GM19099 (cell line): ENCODE measurements around the gene SCAMP4.

Experiments used
- POLR2A ChIP-seq: IDR thresholded peaks from 3 replicates; pipeline ENCODE4 v1.6.1; 2011; ENCODE audit warnings: low read depth; ENCODE audit not compliant: insufficient read length; ENCODE audit errors: extremely low read depth

The SCAMP4 gene

GRCh38 chr19:1905110-1905862, at the start of gene SCAMP4, which contains the start of gene ADAT3:
Gene SCAMP4 (plus strand): TSS chr19:1905399. CDS start chr19:1915020, 9,621 bp downstream.
Gene ADAT3 (plus strand): TSS chr19:1905399. CDS start chr19:1912048, 6,649 bp downstream.
- TF ChIP-seq POLR2A, result peak; percentile 71

- TF ChIP-seq POLR2A, result no peak
These were observed 49.4 kb upstream of the SCAMP4 start for GRCh38 chr19:1855828-1856255.

DNA sequence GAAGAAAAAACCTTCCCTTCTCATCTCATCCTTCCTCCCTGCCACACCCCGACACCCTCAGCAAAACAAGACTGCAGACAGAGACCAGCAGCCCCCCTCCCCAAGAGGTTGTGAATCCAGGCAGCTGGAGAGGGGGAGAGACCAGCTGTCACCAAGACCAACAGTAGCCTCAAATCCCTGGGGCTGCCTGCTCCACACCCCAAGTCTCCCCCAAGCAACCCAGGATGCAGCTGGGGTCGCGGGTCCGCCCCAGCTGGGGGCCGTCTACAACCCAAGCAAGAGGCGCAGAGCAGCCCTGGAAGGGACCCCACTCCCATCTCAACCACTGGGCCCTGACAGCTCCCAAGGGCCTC, 48.9 kb upstream of the SCAMP4 start:
- no peak for TF ChIP-seq POLR2A

- no peak for TF ChIP-seq POLR2A
These were observed 48.2 kb upstream of the SCAMP4 start for GRCh38 chr19:1856698-1857603.

DNA sequence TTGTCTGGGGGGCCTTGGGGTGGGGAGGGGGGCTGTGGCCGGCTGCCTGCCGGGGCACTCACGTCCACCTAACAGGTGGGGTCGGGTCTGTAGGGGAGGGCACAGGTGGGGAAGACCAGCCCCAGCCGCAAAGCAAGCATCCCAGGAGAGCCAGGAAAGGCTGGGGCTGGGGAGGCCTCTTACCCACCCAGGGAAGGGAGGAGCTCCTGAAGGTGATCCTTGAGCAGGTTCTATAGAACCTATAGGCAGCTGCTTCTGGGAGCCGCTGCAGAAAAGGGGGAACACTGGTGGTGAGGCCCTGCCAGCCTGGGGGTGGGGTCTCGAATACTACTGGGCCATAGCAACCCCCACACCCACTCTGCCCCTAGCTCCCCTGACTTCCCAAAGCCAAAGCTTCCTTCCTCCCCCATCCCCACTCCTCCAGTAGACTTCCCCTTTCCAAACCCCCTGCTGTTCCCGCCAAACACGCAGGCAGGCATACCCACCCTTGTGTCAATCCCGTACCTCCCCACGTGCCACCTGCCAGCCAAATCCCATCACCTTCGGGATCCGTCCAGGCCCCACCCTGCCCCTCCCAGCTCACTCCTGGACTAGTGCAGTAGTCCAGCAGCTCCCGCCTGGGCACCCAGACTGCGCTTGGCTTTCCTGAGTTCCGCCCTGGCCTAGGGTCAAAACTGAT, 47.4 kb upstream of the SCAMP4 start:
- no peak for TF ChIP-seq POLR2A

DNA sequence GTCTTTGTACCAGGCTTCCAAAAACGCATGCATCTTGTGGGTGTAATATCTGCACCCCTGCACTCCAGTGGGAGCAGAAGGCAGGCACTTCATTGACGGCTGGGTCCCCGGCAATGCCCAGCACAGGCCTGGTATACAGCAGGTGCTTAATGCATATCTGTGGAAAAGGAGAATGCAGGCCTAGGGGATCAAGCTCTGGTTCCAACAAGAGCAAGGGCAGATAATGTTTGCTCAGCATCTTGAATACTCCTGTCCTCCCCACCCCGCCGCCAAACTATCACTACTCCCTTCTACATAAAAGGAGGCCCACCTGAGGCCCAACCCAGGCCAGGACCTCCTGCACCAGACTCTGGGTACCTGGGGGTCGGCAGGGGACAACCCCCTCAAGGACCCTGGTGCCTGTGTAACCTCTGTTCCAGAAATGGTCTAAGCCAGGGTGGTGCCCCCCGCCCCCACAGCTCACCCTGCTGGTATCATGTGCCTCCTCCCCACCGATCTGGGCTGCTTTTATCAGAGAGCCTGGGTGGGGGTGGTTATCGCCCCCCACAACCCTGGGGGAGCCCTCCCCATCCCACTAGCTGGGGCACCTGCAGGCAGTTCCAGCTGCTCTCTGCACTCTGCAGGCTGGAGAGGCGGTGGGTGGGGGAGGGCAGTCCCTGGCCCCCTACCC, 46.7 kb upstream of the SCAMP4 start:
- TF ChIP-seq POLR2A, result no peak

DNA sequence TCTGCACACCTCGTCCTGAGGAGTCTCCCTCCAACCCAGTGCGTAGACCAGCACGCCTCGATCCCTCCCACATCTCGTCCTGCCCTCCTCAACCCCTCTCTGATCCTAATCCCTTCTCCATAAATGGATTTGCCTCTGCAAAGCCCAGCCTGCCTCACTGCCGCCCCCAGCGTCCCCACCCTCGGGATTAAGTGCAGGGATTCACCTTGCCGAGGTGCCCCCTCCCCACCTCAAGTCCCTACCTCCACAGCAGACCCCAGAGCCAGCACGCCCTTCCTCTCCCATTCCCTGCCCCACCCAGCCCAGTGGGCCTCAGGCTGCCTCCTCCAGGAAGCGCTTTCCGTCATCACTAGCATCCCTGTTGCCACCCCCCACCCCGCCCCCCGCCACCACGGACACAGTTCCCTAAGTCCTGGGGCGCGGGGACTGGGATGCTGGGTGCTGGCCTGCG, 45.8 kb upstream of the SCAMP4 start:
- no peak for TF ChIP-seq POLR2A

DNA sequence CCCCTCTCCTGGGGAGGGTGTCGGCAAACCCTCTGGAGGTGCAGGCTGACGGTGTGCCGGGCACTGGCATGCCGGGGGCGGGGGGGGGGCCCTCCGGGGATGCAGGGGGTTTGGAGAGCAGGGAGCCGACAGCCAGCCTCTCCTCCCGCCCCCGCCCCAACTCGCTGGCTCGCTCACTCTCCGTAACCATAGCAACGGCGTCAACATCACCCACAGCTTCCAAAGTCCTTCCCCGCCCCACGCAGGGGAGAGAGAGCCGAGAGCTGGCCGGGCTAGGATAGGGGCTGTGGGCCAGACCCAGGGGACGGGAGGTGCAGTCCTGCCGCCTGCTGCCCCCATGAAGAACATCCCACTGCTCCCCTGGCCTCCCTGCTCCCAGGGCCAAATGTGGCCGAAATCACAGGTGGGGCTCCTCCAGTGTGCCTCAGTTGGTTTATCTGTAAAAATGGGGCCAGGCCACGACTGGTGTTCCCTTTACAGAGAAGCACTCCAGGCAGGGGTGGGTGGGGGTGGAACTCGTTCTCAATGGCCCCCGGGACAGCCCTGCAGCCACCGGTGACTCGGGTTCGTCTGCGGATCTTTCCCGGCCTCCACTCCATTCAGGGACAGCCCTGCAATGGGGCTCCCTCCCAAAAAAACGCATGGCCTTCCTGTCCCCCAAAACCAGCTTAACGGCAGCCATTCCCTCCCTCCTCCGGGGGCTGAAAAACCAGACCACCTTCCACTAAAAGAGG, 45.0 kb upstream of the SCAMP4 start:
- no peak for TF ChIP-seq POLR2A

GRCh38 chr19:1860821-1861598, 44.2 kb upstream of the SCAMP4 start:
- TF ChIP-seq POLR2A, result no peak

DNA sequence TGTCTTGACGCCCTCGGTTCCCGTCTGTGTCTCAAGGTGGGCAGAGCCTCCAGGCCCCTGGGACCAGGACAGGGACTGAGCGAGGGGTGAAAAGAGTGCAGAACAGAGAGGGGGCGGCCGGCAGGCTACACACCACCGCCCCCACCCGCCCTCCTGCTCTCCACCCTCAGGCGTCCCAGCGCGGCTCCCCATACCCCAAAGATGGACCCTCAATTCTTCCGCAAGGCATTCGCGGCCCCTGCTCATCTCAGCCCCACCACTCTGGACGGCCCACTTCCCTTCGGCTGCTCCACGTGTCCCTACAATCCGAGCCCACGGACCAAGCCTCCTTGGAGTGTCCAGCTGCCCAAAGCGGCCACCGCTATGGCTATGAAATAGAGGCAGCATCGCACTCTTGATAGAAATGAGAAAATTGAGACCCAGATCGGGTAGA, 43.6 kb upstream of the SCAMP4 start:
- no peak for TF ChIP-seq POLR2A

- TF ChIP-seq POLR2A, result no peak
These were observed 43.2 kb upstream of the SCAMP4 start for GRCh38 chr19:1862068-1862423.

DNA sequence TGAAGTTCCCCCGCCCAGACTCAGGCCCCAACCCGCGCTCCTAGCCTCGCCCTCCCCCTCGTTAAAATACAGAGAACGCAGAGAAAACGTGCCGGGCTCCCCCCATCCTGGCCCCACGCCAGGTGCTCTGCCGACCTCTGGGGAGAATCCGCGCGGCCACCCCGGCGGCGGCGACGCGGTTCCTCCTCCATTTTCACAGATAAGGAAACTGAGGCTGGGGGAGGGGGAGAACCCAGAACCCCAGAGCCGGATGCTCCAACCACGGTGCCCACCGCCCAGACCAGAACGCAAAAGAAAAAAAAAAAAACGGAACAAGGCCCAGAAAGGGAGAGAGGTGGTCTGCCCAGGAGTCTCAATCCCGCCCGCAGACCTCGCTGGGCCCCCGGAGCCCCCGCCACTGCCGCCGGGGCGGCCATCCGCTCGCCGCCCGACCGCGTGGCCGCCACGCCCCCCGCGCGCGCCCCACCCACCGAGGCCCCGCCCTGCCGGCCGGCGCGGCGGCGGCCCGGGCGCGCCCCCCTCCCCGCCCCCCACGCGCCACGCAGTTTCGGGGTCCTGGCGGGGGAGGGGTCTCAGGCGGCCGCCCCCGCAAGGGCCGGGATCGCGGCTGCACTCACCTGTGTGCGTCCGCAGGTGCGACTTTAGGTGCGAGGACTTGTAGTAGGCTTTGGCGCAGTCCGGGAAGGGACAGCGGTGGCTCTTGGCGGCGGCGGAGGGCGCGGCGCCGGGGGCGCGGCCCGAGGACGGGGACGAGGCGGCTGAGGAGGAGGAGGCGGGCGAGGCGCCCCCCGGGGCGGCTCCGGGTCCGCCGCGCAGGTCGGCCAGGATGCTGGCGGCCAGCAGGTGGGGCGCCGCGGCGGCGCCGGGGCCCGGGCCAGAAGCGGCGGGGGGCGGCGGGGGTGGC, 42.5 kb upstream of the SCAMP4 start:
- no peak for TF ChIP-seq POLR2A
